GM19023 (cell line): Measurements from ENCODE around the gene CLSTN1.

Source experiments
- ATAC-seq: cut with Tn5 transposase; IDR thresholded peaks from one replicate; pipeline ENCODE4 v1.9.1; 2021; ENCODE audit warnings: mild to moderate bottlenecking, moderate library complexity; ENCODE audit not compliant: unreplicated experiment

The CLSTN1 gene

DNA sequence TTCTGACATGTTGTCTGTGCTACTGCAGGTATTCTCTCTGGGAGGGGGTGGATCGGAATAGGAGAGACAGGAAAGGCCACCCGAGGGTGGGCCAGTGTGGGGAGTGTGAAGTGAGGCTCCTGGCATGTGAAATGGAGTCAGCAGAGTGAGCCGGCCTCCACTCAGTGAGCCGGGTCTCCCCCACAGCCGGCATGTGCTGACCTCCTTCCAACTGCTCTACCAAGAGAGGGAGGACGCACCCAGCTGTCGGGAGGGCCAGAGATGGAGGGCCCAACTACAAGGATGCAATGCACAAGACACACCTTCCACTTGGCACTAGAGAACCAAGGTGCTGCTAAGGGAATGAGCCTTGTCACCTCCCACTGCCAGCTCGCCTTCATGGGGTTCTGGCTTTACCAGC is 28.2 kb upstream of the CLSTN1 start:
- ATAC-seq, result no peak

- ATAC-seq, result no peak
Observed at GRCh38 chr1:9850442-9851162, 26.8 kb upstream of the CLSTN1 start.

DNA sequence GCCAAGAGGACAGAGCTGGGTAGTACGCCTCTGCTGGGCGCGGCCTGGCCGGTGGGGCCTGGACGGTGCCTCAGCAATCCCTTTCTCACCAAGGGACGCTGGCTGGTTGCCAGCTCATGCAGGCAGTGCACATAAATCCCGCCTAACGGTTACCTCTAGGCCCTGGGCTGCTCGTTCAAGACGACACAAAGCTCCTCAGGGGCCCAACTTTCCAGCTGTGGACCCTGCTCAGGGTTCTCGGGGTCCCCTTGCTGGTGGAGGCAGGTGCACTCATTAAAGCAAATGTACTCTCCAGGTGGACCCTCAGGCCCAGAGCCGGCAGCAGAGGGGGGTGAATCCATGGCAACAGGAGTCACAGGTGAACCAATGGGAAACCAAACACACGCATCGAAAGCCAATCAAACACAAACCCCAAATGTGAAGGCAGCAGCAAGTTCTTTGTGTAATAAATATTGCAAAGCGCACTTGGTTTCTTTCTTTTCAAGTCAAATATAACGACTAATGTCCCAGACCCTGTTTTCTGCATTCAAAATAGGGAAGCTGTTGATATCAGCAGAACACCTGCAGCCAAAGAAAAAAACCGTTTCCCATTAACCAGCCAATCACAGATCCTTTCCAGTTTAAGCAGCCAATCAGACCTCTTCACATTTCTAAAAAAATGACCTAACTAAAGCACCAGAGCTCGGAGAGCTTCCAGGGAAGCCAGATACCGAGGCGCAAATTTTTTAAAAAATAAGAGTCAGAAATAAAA is 26.1 kb upstream of the CLSTN1 start:
- peak; percentile 56 for ATAC-seq

- no peak for ATAC-seq
Observed at GRCh38 chr1:9848022-9848421, 24.3 kb upstream of the CLSTN1 start.

DNA sequence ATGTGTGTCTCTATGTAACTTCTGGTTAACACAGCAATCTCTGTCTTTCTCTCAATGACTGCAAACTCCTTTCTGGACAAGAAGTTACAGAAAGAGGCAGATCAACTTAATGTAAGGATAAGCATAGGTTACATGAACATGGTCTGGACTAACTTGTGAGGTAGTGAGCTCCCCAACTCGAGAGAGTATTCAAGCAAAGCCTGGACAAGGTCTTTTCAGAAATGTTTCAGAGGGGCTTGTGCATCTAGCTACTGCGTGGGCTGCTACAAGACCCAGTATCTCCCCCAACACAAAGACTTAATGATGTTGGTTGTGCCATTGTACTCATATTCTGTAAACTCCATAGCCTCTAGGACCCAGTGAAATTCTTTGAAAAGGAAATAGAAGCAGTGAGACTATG is 23.5 kb upstream of the CLSTN1 start:
- ATAC-seq, result no peak

GRCh38 chr1:9846611-9847171 is 22.9 kb upstream of the CLSTN1 start:
- ATAC-seq, result no peak

DNA sequence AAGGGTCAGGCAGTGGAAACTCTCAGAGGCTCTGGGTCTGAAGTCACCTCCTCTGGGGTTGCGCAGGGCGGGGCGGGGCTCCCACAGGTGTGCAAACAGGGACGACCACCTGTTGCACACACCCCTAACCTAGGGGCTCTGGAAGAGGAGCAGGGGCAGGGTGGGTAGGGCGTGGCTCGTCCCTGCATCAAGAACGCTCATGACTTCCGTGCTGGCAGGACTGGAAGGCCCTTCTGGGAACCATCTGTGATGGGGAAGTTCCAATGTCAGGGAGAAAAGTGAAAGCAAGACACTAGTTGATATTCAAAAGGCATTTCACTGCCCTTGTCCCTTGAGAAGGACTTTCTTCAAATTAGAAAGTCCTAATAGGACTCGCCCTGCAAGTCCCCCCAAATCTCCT is 22.1 kb upstream of the CLSTN1 start:
- no peak for ATAC-seq

GRCh38 chr1:9844756-9845155 is 21.0 kb upstream of the CLSTN1 start:
- no peak for ATAC-seq

GRCh38 chr1:9844106-9844505 is 20.3 kb upstream of the CLSTN1 start:
- no peak for ATAC-seq

DNA sequence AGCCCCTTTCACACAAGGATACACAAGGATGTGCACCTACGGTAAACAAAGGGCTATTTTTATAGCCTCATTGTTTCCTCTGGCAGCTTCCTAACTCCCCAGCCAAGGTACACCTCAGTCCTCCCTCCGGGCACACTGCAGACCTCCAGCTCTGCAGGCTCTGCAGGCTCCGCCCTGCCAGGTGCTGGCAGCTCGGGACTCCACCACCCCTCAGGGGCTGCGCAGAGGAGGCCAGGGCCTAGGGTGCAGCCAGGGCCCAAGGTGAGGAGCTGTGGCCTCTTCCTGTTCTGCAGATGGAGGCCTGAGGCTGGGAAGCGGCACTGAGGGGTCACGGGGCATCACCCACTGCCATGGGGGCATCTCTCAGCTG is 19.8 kb upstream of the CLSTN1 start:
- no peak for ATAC-seq

GRCh38 chr1:9842781-9843575 is 19.2 kb upstream of the CLSTN1 start:
- no peak for ATAC-seq

GRCh38 chr1:9842073-9842711 is 18.4 kb upstream of the CLSTN1 start:
- ATAC-seq, result no peak

- ATAC-seq, result no peak
Observed at GRCh38 chr1:9841460-9841859, 17.7 kb upstream of the CLSTN1 start.

DNA sequence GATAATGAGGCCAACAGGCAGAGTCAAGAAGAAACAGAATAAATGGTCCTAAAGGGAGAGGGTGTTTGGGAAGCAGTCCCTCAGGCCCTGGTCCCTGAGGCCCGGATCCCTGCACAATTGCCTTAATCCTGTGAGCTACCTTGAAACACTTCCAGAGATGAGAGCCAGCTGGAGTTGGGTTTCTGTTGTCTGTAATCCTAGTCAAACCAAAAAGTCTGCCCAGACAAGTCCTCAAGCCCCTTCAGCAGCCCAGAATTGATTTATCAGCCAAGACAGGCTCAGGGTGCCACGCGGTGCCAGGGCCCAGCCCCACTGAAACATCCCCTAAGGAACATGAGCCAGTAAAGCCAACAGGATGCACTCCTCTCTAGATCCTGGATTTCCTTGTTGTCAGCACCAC is 16.4 kb upstream of the CLSTN1 start:
- ATAC-seq, result no peak

DNA sequence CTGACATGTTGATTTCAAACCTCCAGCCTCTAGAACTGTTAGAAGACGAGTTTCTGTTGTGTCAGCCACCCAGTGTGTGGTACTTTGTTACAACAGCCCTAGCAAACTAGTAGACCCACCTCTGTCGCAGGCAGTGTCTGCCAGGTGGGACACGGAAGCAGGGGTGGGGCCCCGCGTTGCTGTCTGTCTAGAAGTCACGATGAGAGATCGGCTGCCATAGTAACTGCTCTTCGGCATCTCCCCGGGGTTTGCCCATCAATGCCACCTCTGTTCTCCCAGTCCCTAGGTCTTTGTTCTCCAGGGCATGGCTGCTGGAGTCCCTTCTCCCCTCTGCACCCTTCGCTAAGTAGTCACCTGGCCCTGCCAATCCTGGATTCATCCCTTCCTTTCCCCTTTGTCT is 15.2 kb upstream of the CLSTN1 start:
- no peak for ATAC-seq

GRCh38 chr1:9836632-9836960 is 12.8 kb upstream of the CLSTN1 start:
- ATAC-seq, result no peak

DNA sequence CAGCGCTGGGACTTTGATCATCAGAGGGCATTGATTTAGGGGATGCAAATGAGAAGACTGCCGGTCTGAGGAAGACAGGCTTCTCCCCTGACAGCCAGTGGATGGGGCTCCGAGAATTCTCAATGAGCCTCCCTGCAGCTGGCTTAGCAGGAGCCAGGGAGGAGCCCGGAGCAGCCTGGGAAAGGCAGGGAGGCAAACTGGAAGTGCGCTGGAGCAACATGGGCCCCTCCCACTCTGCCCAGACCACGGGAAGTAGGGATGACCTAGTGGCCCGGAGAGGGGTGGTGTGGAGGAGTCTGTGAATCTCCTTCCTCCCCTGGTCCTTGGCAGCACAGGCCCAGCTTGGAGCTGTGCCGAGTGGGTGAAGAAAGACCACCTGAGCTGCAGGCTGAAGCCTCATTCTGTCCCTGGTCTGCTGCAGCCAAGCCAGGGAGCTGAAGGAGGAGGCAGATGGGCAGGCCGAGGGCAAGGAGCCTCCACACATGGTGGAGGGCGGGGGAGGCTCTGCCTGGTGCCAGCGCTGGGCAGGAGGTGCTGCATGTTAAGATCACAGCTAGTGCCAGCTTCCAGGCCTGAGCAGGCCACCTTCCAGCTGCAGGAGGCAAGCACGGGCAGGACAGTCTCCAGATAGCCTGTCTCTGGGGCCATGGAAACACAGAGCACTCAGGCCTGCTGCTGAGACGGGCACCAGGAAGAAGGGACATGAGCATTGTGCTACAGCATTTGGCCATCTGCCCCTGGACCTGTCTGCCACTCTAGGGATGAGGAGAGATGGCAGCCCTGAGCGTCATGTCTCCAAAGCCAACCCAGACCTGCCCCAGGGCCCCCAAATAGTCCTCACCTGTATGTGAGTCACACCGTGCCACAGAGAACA is 12.2 kb upstream of the CLSTN1 start:
- no peak for ATAC-seq

DNA sequence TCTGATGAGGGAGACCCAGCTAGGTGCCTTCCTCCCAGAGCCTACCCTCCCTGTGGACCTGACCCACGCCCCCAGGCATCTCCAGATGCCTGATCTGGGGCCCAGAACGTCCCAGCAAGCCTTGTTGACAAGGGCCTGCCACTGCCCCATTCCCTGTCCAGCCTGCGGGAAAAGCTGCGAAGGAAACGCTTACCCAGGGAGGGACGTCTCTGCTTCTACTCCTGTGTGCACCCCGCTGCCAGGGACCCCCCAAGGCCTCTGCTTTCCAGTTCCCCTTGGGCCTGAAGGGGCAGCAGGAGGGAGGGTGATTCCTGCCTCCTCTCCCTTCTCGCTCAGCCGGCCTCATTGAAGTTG is 11.6 kb upstream of the CLSTN1 start:
- ATAC-seq, result no peak

GRCh38 chr1:9833632-9834031 is 9.9 kb upstream of the CLSTN1 start:
- no peak for ATAC-seq

- ATAC-seq, result no peak
Observed at GRCh38 chr1:9827558-9828185, 3.9 kb upstream of the CLSTN1 start.
